ENCODE measurements around the gene CTRB1.

DNA sequence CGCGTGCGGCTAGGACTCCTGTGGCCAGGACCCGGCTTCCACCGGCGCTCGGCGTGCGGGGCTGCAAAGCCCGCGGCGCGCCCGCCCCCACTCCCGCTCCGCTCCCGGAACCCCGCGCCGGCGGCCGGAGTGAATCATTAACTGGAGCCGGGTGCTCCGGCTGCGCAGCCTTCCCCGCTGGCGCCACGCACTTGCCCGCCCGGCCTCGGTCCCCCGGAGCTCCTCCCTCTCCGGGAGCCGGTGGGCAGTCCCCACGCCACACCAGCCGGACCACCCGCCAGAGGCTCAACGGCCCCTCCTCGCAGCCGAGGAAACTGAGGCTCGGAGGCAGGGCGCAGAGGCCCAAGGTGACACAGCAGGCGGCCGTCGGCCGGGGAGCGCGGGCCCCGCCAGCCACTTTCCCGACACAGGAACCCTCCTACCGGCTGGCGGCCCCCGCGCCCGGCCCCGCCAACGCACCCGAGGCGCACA is 32.1 kb downstream of the CTRB1 start:
- TF ChIP-seq ZNF384 (IDR thresholded peaks at IDR 0.05) (no peak), SP1 (IDR thresholded peaks at IDR 0.05) (no peak), FOXM1 (IDR thresholded peaks at IDR 0.05; ENCODE audit: borderline replicate concordance) (no peak), SUZ12 (IDR thresholded peaks at IDR 0.05) (no peak), L3MBTL2 (conservative IDR thresholded peaks at IDR 0.05) (no peak), FOXA1 (IDR thresholded peaks at IDR 0.05) (no peak), LEF1 (IDR thresholded peaks at IDR 0.05; ENCODE audit: borderline replicate concordance) (no peak), FOXK2 (IDR thresholded peaks at IDR 0.05) (no peak), BHLHE40 (IDR thresholded peaks at IDR 0.05; ENCODE audit: borderline replicate concordance) (no peak), ARNT (IDR thresholded peaks at IDR 0.05) (no peak), TARDBP (IDR thresholded peaks at IDR 0.05) (no peak), HDGF (IDR thresholded peaks at IDR 0.05; ENCODE audit: borderline replicate concordance) (no peak), CTBP1 (IDR thresholded peaks at IDR 0.05; ENCODE audit: borderline replicate concordance) (no peak)
- TF ChIP-seq, protein P1, sequence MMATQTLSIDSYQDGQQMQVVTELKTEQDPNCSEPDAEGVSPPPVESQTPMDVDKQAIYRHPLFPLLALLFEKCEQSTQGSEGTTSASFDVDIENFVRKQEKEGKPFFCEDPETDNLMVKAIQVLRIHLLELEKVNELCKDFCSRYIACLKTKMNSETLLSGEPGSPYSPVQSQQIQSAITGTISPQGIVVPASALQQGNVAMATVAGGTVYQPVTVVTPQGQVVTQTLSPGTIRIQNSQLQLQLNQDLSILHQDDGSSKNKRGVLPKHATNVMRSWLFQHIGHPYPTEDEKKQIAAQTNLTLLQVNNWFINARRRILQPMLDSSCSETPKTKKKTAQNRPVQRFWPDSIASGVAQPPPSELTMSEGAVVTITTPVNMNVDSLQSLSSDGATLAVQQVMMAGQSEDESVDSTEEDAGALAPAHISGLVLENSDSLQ (IDR thresholded peaks at IDR 0.05): no peak

All from HEK293T (cell line).